HepG2 (cell line): ENCODE measurements around the gene METTL22. TPM values are rescaled to one million over a fixed set of nuclear protein-coding genes. Genes with fewer than 3 reads are reported as not detected.

Experiments used
- ATAD3A ChIP-seq: sonication (generic); formaldehyde crosslinking; IDR thresholded peaks from 2 replicates; pipeline ENCODE4 v1.4.0; 2020; ENCODE audit warnings: missing genetic modification reagents
- BORCS8-MEF2B ChIP-seq: sonication (generic); formaldehyde crosslinking; IDR thresholded peaks from 2 replicates; pipeline ENCODE4 v1.8.0; 2022; ENCODE audit warnings: mild to moderate bottlenecking, missing genetic modification reagents
- EHMT2 ChIP-seq: fragments of 200-600 bp; sonication (generic); IDR thresholded peaks from 2 replicates; pipeline ENCODE4 v1.7.0; 2017; ENCODE audit warnings: antibody characterized with exemption, low read depth, low read length, borderline replicate concordance
- GZF1 ChIP-seq: sonication (generic); formaldehyde crosslinking; IDR thresholded peaks from 2 replicates; pipeline ENCODE4 v1.5.1; 2020; ENCODE audit warnings: mild to moderate bottlenecking, missing genetic modification reagents
- HBP1 ChIP-seq: IDR thresholded peaks from 2 replicates; pipeline ENCODE4 v1.6.1; 2016; ENCODE audit warnings: low read depth, control low read depth
- PBX2 ChIP-seq: IDR thresholded peaks from 2 replicates; pipeline ENCODE4 v1.6.1; 2016; ENCODE audit warnings: control low read depth
- RARA ChIP-seq: IDR thresholded peaks from 2 replicates; pipeline ENCODE4 v1.6.1; 2016; ENCODE audit warnings: missing genetic modification reagents, missing compliant biosample characterization
- RERE ChIP-seq: IDR thresholded peaks from 2 replicates; pipeline ENCODE4 v1.6.1; 2016; ENCODE audit warnings: low read depth, missing genetic modification reagents, missing compliant biosample characterization
- TCF12 ChIP-seq, 2 experiments: fragments of 450-650 bp in 1 of 2; sonication (generic) in 1 of 2; formaldehyde crosslinking in 1 of 2; IDR thresholded peaks; 2 replicates each; pipeline versions ENCODE4 v1.6.1 to v1.8.0; 2017 to 2022; ENCODE audit warnings: antibody characterized with exemption in 1 of 2, mild to moderate bottlenecking in 1 of 2, missing genetic modification reagents in 1 of 2, moderate library complexity in 1 of 2
- USF2 ChIP-seq, 2 experiments: sonication (generic) in 1 of 2; formaldehyde crosslinking in 1 of 2; IDR thresholded peaks; 2 replicates each; pipeline versions ENCODE4 v1.5.1 to v1.6.1; 2011 to 2020; ENCODE audit warnings: borderline replicate concordance in 1 of 2, low read depth in 1 of 2, low read length in 1 of 2, mild to moderate bottlenecking in 1 of 2, missing genetic modification reagents in 1 of 2, moderate library complexity in 1 of 2
- ZFP82 ChIP-seq: sonication (generic); formaldehyde crosslinking; IDR thresholded peaks from 2 replicates; pipeline ENCODE4 v1.5.1; 2020; ENCODE audit warnings: mild to moderate bottlenecking, missing genetic modification reagents, borderline replicate concordance
- ZFP90 ChIP-seq: sonication (generic); formaldehyde crosslinking; IDR thresholded peaks from 2 replicates; pipeline ENCODE4 v1.8.0; 2022; ENCODE audit warnings: missing genetic modification reagents, mild to moderate bottlenecking, inconsistent platforms, borderline replicate concordance
- ZNF10 ChIP-seq: sonication (generic); formaldehyde crosslinking; IDR thresholded peaks from 2 replicates; pipeline ENCODE4 v1.4.0; 2020; ENCODE audit warnings: mild to moderate bottlenecking, low read depth, missing genetic modification reagents, borderline replicate concordance
- ZNF101 ChIP-seq: sonication (generic); formaldehyde crosslinking; IDR thresholded peaks from 2 replicates; pipeline ENCODE4 v1.4.0; 2020; ENCODE audit warnings: mild to moderate bottlenecking, low read depth, missing genetic modification reagents, borderline replicate concordance
- ZNF790 ChIP-seq: sonication (generic); formaldehyde crosslinking; IDR thresholded peaks from 2 replicates; pipeline ENCODE4 v1.8.0; 2022; ENCODE audit warnings: missing genetic modification reagents, mild to moderate bottlenecking, borderline replicate concordance
- polyA plus RNA-seq, 8 experiments: library from polyadenylated mRNA; depleted of rRNA in 3 of 8; stranded (reverse) in 7 of 8; unstranded in 1 of 8; fragments of >200 nt; fragmentation: Illumina TruSeq in 4 of 8; extraction: Trizol in 4 of 8; gene quantifications; 2 replicates each; pipeline versions ENCODE4 v1.2.1 to v1.2.3, GENCODE V29; 2011 to 2016; ENCODE audit warnings: low read depth in 4 of 8, missing spikeins in 1 of 8, mixed read lengths in 1 of 8; ENCODE audit not compliant: insufficient read depth in 1 of 8
- total RNA-seq, 5 experiments: library from RNA; depleted of rRNA; stranded (reverse); fragments of >200 nt; fragmentation: Illumina TruSeq; extraction: Trizol; gene quantifications; 2 replicates each; pipeline ENCODE4 v1.2.3, GENCODE V29; 2016; ENCODE audit warnings: low read depth in 1 of 5

Gene METTL22
- total and polyA plus RNA-seq, 2 of the 13 experiments (the other 11 are each of a cell fraction or from before 2014, with no cell fraction given): 36.2 to 94.8 TPM

GRCh38 chr16:8675183-8676159, 54.0 kb downstream of the METTL22 start (continued):
- TF ChIP-seq ATAD3A (no peak), TCF12 (IDR thresholded peaks at IDR 0.05) (no peak), TCF12 (CRISPR knock-in tag; IDR thresholded peaks at IDR 0.05) (no peak), PBX2 (CRISPR knock-in tag) (no peak), USF2 (IDR thresholded peaks at IDR 0.05; ENCODE audit: low read depth, low read length) (no peak), USF2 (CRISPR knock-in tag; IDR thresholded peaks at IDR 0.05; ENCODE audit: borderline replicate concordance) (no peak), HBP1 (CRISPR knock-in tag) (no peak), RARA (peak; percentile 74), BORCS8-MEF2B (CRISPR knock-in tag) (no peak), GZF1 (CRISPR knock-in tag) (no peak), ZNF101 (CRISPR knock-in tag) (no peak), ZNF790 (CRISPR knock-in tag) (no peak), RERE (0 out of 2 replicates have a peak, but pooled peaks have one; percentile 11), ZFP82 (CRISPR knock-in tag) (no peak; the same call in 1 of the 2 replicates), ZNF10 (no peak), ZFP90 (CRISPR knock-in tag) (0 out of 2 replicates have a peak, but pooled peaks have one; percentile 33), EHMT2 (no peak; the same call in 1 of the 2 replicates)
